Sigmoid colon (tissue), 7 donors: Measurements from ENCODE around the gene CIAO2A. TPM values are rescaled to one million over a fixed set of nuclear protein-coding genes. Genes with fewer than 3 reads are reported as not detected.
"Not testable (repeated sequence)": the region's sequence is repeated elsewhere in the genome, so short reads cannot be mapped to it uniquely, and the experiment has no call there.

ENCODE experiments used
- DNase-seq: peaks from one replicate; pipeline ENCODE4 v3.0.0-alpha.2; 2019
- H3K27ac ChIP-seq, 4 donors: fragments of 200-600 bp; sonication (generic); one replicate each; pipeline ENCODE4 v1.5.1; 2016 to 2019; ENCODE audit warnings: mild to moderate bottlenecking in 1 of 4
- H3K27me3 ChIP-seq, 3 donors: fragments of 200-600 bp; sonication (generic); one replicate each; pipeline ENCODE4 v1.5.1; 2019; ENCODE audit warnings: mild to moderate bottlenecking in 1 of 3
- H3K36me3 ChIP-seq, 4 donors: fragments of 200-600 bp; sonication (generic); one replicate each; pipeline ENCODE4 v1.5.1; 2016 to 2019
- H3K4me1 ChIP-seq, 4 donors: fragments of 200-600 bp; sonication (generic); one replicate each; pipeline ENCODE4 v1.5.1; 2017 to 2019
- H3K4me3 ChIP-seq, 4 donors: fragments of 200-600 bp; sonication (generic); one replicate each; pipeline ENCODE4 v1.5.1; 2017 to 2019; ENCODE audit warnings: mild to moderate bottlenecking in 2 of 4, moderate library complexity in 1 of 4
- H3K9me3 ChIP-seq, 4 donors: fragments of 200-600 bp in 3 of 4; sonication (generic) in 3 of 4; one replicate each; pipeline versions ENCODE4 v1.5.1 to v1.6.1; 2013 to 2019
- EP300 ChIP-seq, 4 donors: sonication (generic); formaldehyde crosslinking; IDR thresholded peaks; one replicate each; pipeline ENCODE4 v1.6.1; 2017; ENCODE audit warnings: antibody characterized with exemption in 4 of 4
- POLR2A ChIP-seq, 2 donors: fragments of 450-650 bp; IDR thresholded peaks; one replicate each; pipeline ENCODE4 v1.6.1; 2016; ENCODE audit warnings: antibody characterized with exemption in 2 of 2, mild to moderate bottlenecking in 2 of 2, moderate library complexity in 2 of 2
- POLR2AphosphoS5 ChIP-seq, 4 donors: sonication (generic); formaldehyde crosslinking; IDR thresholded peaks; one replicate each; pipeline ENCODE4 v1.6.1; 2017; ENCODE audit warnings: antibody characterized with exemption in 4 of 4
- WGBS, 2 donors: extraction: QIAGEN DNeasy Blood & Tissue Kit; methylation state at CpG; one replicate each; pipeline ENCODE4 v1.1.7; 2013; 5-methylcytosine and 5-hydroxymethylcytosine counted together
- intact Hi-C: fragments of 100-400 bp; cut with DNase I; formaldehyde crosslinking; loops from one replicate; pipeline ENCODE4 v1.15.1; 2023
- polyA plus RNA-seq, 3 donors: library from polyadenylated mRNA; stranded (reverse); fragments of 200-250 nt; gene quantifications; one replicate each; pipeline ENCODE4 v1.2.3, GENCODE V29; 2013
- total RNA-seq, 4 donors: library from RNA; depleted of rRNA; stranded (reverse); fragments of >200 nt; gene quantifications; one replicate each; pipeline ENCODE4 v1.1.0, GENCODE V29; 2016
- TF ChIP-seq, protein P1 (sequence below), 4 experiments: fragments of 450-650 bp in 3 of 4; fragments of 200-600 bp in 1 of 4; IDR thresholded peaks; one replicate each; pipeline ENCODE4 v1.5.1; 2016 to 2019; ENCODE audit warnings: antibody characterized with exemption in 4 of 4, mild to moderate bottlenecking in 3 of 4, moderate library complexity in 2 of 4
- donor health status: healthy with polysubstance abuse.
- donor health status: Bipolar disorder and iron deficiency.
- donor health status: healthy.

The CIAO2A gene
- total and polyA plus RNA-seq, 7 donors: 24.7 to 339 (median 51.7) TPM

DNA sequence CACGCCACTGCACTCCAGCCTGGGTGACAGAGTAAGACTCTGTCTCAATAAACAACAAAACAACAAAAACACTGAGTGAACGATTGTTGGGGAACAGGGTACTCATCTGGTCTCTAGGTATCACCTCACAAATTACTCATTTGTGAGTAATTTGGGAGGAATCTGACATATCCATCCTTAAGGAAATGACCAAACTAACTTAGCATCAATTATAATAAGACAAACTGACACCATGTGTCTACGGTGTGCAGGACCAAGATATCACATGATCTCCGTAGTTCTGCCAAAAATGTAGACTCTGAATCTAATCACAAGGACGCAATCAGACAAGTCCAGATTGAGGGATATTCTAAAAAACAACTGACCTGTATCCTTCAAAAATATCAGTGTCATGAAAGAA, 35.4 kb downstream of the CIAO2A start:
- Histone ChIP-seq H3K4me1 (no peaks in the 10 kb centered on the region), H3K9me3 (no peaks in the 10 kb centered on the region), H3K27me3 (no peaks in the 10 kb centered on the region), H3K27ac (no peak overlapping the region), H3K4me3 (no peak overlapping the region), H3K36me3 (no peaks in the 10 kb centered on the region)
- no peak for DNase-seq
- 89 to 90% methylated on average over 5 of the region's 5 CpGs for WGBS, 2 donors
- TF ChIP-seq, protein P1, sequence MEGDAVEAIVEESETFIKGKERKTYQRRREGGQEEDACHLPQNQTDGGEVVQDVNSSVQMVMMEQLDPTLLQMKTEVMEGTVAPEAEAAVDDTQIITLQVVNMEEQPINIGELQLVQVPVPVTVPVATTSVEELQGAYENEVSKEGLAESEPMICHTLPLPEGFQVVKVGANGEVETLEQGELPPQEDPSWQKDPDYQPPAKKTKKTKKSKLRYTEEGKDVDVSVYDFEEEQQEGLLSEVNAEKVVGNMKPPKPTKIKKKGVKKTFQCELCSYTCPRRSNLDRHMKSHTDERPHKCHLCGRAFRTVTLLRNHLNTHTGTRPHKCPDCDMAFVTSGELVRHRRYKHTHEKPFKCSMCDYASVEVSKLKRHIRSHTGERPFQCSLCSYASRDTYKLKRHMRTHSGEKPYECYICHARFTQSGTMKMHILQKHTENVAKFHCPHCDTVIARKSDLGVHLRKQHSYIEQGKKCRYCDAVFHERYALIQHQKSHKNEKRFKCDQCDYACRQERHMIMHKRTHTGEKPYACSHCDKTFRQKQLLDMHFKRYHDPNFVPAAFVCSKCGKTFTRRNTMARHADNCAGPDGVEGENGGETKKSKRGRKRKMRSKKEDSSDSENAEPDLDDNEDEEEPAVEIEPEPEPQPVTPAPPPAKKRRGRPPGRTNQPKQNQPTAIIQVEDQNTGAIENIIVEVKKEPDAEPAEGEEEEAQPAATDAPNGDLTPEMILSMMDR (IDR thresholded peaks at IDR 0.05): no peak
- TF ChIP-seq EP300 (IDR thresholded peaks at IDR 0.05) (no peak), POLR2AphosphoS5 (IDR thresholded peaks at IDR 0.05) (no peak), POLR2A (IDR thresholded peaks at IDR 0.05) (no peak)
- intact Hi-C loops: no loop called here

DNA sequence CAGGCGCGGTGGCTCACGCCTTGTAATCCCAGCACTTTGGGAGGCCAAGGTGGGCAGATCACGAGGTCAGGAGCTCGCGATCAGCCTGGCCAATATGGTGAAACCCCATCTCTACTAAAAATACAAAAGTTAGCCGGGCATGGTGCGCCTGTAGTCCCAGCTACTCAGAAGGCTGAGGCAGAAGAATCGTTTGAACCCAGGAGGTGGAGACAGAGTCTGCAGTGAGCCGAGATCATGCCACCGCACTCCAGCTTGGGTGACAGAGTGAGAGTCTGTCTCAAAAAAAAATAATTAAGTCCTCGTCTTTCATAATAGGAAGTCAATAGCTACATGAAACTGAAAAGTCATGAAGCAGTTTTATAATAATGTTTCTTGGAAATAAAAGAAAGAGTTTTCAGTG, 40.0 kb downstream of the CIAO2A start:
- H3K4me3 ChIP-seq, DNase-seq, H3K36me3 ChIP-seq, H3K27me3 ChIP-seq, H3K9me3 ChIP-seq, intact Hi-C loops, H3K4me1 ChIP-seq, H3K27ac ChIP-seq: not testable (repeated sequence)
- WGBS, 2 donors: 89 to 91% methylated on average over 12 of the region's 12 CpGs

DNA sequence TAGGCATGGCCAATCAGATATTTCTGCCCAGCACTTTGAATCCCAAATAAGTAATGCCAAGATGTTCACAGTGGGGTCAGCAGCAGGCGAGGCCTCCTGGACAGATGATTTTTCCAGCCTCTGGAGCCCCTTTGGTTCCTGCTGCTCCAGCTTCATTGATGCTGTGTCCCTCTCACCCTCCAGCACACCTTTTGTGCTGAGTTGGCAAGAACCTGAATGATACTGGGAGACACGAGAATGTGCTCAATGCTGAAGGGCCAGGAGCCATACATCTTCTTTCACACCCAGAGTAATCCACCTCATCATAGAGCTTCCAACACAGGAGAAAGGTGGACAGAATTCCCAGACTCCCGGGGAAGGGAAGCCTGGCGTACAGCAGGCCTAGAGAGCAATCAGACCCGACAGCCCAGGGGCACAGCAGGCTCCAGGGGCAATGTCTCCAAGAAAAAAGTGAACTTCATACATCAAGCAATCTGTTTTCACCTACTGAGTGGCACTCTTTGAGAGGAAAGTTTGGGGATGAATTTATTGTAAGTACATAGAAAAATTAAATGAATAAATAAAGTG, 40.6 kb downstream of the CIAO2A start:
- whole genome bisulfite sequencing, 2 donors: 92 to 94% methylated on average over 5 of the region's 5 CpGs
- no peak overlapping the region for H3K4me3 ChIP-seq
- H3K36me3 ChIP-seq: no peaks in the 10 kb centered on the region
- no peak for DNase-seq
- no peak overlapping the region for H3K27ac ChIP-seq
- no peaks in the 10 kb centered on the region for H3K27me3 ChIP-seq
- intact Hi-C loops: no loop called here
- H3K4me1 ChIP-seq: no peaks in the 10 kb centered on the region
- H3K9me3 ChIP-seq: no peaks in the 10 kb centered on the region
- TF ChIP-seq POLR2A (IDR thresholded peaks at IDR 0.05) (no peak), POLR2AphosphoS5 (IDR thresholded peaks at IDR 0.05) (no peak), EP300 (IDR thresholded peaks at IDR 0.05) (no peak)
- TF ChIP-seq, protein P1 (IDR thresholded peaks at IDR 0.05): no peak

DNA sequence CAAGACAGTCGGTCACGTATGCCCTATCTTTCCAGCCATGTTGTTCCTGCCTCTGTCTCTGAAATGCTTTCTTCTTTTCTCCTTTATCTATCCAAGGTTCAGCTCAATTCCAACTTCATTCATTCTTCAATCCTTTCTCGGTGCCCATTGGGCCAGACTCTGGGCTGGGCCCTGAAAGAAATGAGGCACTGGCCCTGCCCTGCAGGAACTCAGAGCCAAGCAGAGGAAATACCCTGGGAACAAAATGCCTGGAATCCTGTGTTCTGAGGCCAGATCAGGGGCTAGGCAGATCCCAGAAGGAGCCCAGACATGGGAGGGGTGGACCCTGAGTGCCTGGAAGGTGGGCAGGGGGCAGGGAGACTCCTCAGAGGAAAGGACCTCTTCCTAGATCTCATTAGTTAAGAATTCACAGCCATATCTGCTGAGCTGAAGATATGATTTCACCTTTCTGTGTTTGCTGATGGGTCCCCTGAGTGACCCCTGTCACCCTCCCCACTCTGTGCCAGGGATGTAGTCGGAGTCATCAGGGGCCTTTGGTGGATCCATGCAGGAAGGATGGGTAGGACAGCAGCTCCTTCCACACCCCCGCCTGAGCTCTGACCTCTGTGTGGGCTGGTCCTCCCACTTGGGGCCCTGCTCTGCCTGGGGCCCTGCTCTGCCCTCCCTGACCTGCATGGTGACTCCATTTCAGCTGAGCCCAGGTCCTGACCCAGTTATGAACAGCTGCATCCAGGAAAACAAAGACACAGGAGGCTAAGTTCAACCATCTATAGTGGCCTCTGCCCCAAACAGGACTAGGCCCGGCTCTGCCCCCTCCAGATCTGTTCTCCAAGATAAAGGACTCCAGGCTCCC, 42.0 kb downstream of the CIAO2A start:
- no peaks in the 10 kb centered on the region for H3K9me3 ChIP-seq
- H3K4me1 ChIP-seq: peaks cover 0 to 8% (median 2%) of the 10 kb centered on the region in 4 donors
- no peak for TF ChIP-seq POLR2AphosphoS5 (IDR thresholded peaks at IDR 0.05)
- no peaks in the 10 kb centered on the region for H3K36me3 ChIP-seq
- no peak for DNase-seq
- no peak overlapping the region for H3K4me3 ChIP-seq
- intact Hi-C loops: no loop called here
- no peaks in the 10 kb centered on the region for H3K27me3 ChIP-seq
- WGBS, 2 donors: 80 to 81% methylated on average over 6 of the region's 6 CpGs
- H3K27ac ChIP-seq: no peak overlapping the region

DNA sequence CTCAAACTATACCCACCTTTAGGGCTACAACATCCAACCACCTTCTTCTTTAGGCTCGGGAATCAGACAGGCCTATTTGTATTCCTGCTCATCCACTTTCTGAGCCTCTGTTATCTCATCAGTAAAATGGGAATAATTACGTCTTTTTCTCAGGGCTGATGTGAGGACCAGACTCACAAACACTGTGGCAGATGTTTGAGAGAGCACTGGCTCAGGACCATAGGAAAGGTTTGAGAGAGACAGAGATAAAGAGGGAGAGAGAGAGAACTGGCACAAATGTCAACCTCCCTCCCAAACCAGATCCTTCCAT, 42.6 kb downstream of the CIAO2A start:
- 94 to 96% methylated on average over 2 of the region's 2 CpGs for WGBS, 2 donors
- H3K4me3 ChIP-seq: no peak overlapping the region
- no peak overlapping the region for H3K27ac ChIP-seq
- no peaks in the 10 kb centered on the region for H3K27me3 ChIP-seq
- no peaks in the 10 kb centered on the region for H3K9me3 ChIP-seq
- H3K4me1 ChIP-seq: peaks cover 0 to 11% (median 4%) of the 10 kb centered on the region in 4 donors
- intact Hi-C loops: no loop called here
- TF ChIP-seq, protein P1 (IDR thresholded peaks at IDR 0.05): no peak
- TF ChIP-seq EP300 (IDR thresholded peaks at IDR 0.05) (no peak), POLR2A (IDR thresholded peaks at IDR 0.05) (no peak), POLR2AphosphoS5 (IDR thresholded peaks at IDR 0.05) (no peak)
- DNase-seq: no peak
- H3K36me3 ChIP-seq: no peaks in the 10 kb centered on the region
